C4-2B (cell line): ENCODE measurements around the gene CTNNA2.

ENCODE experiments used
- ZFX ChIP-seq: fragments of 450-650 bp; IDR thresholded peaks from 2 replicates; pipeline ENCODE4 v1.6.1; 2017
- TF ChIP-seq, protein P1 (sequence below): fragments of 450-650 bp; conservative IDR thresholded peaks from 2 replicates; pipeline ENCODE4 v1.5.1; 2017; ENCODE audit warnings: mild to moderate bottlenecking

DNA sequence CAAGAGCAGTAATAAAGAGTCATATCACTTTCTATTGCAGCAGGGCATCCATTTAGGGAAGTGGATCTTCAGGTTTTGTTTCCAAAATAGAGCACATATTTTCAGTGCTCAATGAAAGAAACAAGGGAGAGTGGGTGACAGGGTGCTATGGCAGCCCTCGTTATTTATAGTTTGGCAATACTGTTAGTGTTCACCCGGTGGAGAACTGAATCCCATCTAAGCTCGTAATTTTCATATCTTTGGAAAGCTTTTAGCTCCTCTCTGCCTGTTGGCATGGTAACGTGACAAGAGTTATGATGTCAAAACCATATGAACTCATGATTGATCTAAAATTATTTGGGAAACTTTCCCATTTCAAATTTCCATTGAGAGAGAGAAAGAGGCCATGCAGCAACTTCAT lies 459.8 kb downstream of the CTNNA2 start:
- TF ChIP-seq, protein P1, sequence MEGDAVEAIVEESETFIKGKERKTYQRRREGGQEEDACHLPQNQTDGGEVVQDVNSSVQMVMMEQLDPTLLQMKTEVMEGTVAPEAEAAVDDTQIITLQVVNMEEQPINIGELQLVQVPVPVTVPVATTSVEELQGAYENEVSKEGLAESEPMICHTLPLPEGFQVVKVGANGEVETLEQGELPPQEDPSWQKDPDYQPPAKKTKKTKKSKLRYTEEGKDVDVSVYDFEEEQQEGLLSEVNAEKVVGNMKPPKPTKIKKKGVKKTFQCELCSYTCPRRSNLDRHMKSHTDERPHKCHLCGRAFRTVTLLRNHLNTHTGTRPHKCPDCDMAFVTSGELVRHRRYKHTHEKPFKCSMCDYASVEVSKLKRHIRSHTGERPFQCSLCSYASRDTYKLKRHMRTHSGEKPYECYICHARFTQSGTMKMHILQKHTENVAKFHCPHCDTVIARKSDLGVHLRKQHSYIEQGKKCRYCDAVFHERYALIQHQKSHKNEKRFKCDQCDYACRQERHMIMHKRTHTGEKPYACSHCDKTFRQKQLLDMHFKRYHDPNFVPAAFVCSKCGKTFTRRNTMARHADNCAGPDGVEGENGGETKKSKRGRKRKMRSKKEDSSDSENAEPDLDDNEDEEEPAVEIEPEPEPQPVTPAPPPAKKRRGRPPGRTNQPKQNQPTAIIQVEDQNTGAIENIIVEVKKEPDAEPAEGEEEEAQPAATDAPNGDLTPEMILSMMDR = no peak
- no peak for TF ChIP-seq ZFX
